ENCODE data around the gene ACTR8. TPM values are rescaled to one million over a fixed set of nuclear protein-coding genes. Genes with fewer than 3 reads are reported as not detected.

The ACTR8 gene
- total RNA-seq, 1 donor from 2014 or later: 26.0 TPM

DNA sequence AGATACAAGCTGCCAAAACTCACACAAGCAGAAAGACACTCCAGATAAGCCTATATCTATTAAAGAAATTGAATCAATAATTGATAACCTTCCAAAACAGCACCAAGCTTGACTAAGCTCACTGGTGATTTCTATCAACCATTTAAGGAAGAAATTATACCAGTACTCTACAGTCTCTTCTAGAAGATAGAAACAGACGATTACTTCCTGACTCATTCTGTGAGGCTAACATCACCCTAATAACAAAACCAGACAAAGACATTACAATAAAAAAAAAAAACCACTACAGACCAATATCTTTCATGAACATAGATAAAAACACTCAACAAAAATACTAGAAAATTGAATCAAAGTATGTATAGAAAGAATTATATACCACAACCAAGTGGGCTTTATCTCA is 55.9 kb downstream of the ACTR8 start:
- Histone ChIP-seq H3K4me1 (no peaks in the 10 kb centered on the region), H3K27me3 (ENCODE audit: low read depth) (no peaks in the 10 kb centered on the region), H3K9me3 (no peaks in the 10 kb centered on the region), H3K4me3 (no peak overlapping the region), H3K27ac (no peak overlapping the region), H3K36me3 (no peaks in the 10 kb centered on the region)
- ATAC-seq (no peak), DNase-seq (no peak)
- intact Hi-C loops (cut with DNase I): no loop called here
- TF ChIP-seq, protein P1, sequence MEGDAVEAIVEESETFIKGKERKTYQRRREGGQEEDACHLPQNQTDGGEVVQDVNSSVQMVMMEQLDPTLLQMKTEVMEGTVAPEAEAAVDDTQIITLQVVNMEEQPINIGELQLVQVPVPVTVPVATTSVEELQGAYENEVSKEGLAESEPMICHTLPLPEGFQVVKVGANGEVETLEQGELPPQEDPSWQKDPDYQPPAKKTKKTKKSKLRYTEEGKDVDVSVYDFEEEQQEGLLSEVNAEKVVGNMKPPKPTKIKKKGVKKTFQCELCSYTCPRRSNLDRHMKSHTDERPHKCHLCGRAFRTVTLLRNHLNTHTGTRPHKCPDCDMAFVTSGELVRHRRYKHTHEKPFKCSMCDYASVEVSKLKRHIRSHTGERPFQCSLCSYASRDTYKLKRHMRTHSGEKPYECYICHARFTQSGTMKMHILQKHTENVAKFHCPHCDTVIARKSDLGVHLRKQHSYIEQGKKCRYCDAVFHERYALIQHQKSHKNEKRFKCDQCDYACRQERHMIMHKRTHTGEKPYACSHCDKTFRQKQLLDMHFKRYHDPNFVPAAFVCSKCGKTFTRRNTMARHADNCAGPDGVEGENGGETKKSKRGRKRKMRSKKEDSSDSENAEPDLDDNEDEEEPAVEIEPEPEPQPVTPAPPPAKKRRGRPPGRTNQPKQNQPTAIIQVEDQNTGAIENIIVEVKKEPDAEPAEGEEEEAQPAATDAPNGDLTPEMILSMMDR (IDR thresholded peaks at IDR 0.05): no peak

DNA sequence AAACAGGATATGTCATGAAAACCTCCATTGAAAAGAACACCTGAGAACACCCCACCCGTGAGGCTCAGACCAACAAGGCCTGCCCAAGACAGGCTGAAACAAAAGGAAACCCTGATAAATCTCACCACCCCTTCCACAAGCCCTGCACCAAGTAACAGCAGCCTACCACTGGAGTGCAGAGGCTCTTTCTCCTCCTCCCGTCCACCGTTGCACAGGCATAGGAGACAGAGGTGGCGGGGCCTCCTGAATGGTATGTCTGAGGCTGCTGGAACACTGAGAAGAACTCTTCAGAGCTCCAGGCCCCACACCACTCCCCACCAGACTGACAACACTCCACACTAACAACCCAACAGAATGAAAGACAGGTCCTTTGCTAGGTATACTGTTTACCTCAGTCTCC is 57.2 kb downstream of the ACTR8 start:
- DNase-seq (no peak), ATAC-seq (no peak)
- Histone ChIP-seq H3K27ac (no peak overlapping the region), H3K4me1 (no peaks in the 10 kb centered on the region), H3K9me3 (no peaks in the 10 kb centered on the region), H3K4me3 (no peak overlapping the region), H3K36me3 (peaks cover 4% of the 10 kb centered on the region), H3K27me3 (ENCODE audit: low read depth) (no peaks in the 10 kb centered on the region)
- TF ChIP-seq, protein P1 (IDR thresholded peaks at IDR 0.05): no peak
- intact Hi-C loops (cut with DNase I): no loop called here

DNA sequence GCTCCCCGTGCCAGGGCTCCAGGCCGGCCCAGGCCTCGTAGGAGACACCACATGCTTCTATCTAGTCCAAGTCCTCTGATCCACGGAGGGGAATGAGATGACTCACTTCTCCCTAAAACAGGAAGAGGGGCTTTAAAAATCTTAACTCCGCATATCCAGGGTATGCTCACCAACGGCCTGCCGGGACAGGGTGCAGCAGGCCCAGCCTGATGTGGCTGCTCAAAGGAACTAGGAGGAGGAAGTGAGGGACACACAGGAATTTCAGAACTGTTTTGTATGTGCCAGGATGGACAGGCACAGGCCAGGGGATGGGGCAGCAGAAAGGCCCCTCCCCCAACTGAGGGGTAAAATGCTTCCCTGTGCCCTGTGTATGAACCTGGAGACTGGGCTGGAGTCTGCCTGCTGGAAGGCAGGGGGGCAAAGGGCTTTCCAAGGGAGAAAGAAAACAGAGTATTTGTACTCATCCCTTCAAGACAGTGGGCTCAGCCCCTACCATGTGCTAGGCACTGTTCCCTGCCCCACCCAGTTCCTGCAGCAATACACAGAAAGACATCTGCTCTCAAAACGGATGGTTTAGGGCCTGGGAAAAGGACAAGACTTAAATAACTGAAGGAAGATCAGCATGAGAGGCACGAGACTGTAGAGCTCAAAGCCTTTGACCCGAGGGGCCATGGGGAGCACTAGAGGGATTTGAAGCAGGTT is 57.8 kb downstream of the ACTR8 start:
- TF ChIP-seq, protein P1 (IDR thresholded peaks at IDR 0.05): no peak
- Histone ChIP-seq H3K27me3 (ENCODE audit: low read depth) (no peaks in the 10 kb centered on the region), H3K4me1 (no peaks in the 10 kb centered on the region), H3K27ac (no peak overlapping the region), H3K9me3 (no peaks in the 10 kb centered on the region), H3K4me3 (no peak overlapping the region), H3K36me3 (peaks cover 11% of the 10 kb centered on the region)
- DNase-seq (no peak), ATAC-seq (no peak)
- intact Hi-C loops (cut with DNase I): no loop called here

DNA sequence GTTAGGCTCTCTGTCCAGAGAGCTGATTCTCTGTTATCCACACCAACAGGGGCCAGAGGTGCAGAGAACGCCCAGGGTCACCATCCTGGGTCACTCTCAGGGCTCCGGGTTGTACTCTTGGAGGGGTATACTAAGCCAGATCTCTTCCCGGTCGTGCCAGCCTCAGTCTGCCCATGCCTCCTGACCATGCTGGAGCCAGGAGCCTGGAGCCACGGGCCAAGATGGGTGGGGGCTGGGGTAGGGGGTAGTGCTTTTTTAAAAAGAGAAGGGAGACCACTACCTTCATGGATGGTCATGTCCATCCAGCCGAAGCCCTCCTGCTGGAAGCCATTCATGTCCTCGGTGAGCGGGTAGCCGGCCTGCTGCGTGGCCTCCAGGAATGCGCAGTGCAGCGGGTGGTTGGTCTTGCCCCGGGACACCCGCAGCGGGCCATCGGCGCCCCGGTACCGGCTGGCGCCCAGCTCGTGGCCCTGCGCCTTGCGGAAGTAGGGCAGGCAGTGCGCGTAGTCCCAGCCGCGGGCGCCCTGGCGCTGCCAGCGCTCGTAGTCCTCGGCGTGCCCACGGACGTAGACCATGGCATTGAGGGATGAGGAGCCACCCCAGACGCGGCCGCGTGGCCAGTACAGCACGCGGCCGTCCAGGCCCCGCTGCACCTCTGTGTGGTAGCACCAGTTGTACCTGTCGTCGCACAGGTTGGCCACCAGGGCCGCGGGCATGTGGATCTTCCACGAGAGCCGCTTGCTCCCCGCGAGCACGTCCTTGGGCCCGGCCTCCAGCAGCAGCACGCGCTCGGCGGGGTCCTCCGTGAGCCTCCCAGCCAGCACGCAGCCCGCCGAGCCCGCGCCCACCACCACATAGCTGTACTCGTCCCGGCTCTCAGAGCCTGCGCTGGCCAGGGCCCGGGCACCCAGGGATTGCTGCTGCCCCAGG is 58.7 kb downstream of the ACTR8 start:
- no peaks in the 10 kb centered on the region for H3K9me3 ChIP-seq

DNA sequence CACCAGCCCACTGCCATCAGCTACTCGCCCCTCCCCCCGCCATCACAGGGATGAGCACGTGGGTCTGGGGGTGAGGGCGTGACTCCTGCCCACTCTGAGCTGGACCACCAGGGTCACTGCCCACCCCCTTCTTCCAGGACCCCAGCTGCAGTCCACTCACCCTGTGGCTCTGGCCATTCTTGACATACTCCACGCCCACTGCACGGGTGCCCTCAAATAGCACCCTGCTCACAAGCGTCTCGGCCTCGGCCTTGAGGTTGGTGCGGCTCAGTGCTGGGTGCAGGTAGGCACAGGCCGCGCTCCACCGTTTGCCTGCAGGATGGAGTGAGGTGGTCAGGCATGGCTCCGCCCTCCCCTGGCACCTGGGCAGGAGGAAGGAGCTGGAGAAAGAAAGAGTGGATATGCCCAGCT is 59.6 kb downstream of the ACTR8 start:
- ATAC-seq (no peak), DNase-seq (no peak)
- TF ChIP-seq, protein P1 (IDR thresholded peaks at IDR 0.05): no peak
- Histone ChIP-seq H3K36me3 (peaks cover 26% of the 10 kb centered on the region), H3K4me3 (no peak overlapping the region), H3K27ac (no peak overlapping the region), H3K9me3 (no peaks in the 10 kb centered on the region), H3K27me3 (ENCODE audit: low read depth) (no peaks in the 10 kb centered on the region), H3K4me1 (no peaks in the 10 kb centered on the region)
- intact Hi-C loops (cut with DNase I): no loop called here

More for the DNA sequence above, 58.7 kb downstream of the ACTR8 start:
- Histone ChIP-seq H3K36me3 (peaks cover 19% of the 10 kb centered on the region), H3K27me3 (ENCODE audit: low read depth) (no peaks in the 10 kb centered on the region), H3K27ac (no peak overlapping the region), H3K4me3 (no peak overlapping the region), H3K4me1 (no peaks in the 10 kb centered on the region)
- TF ChIP-seq, protein P1 (IDR thresholded peaks at IDR 0.05): no peak
- no peak for DNase-seq
- ATAC-seq: peak in 1 of 2 donors; percentile 39
- intact Hi-C loops (cut with DNase I): no loop called here

Data from lower lobe of right lung (tissue), 2 donors.